Sigmoid colon (tissue), 3 donors: Measurements from ENCODE around the gene TPRA1.

Source experiments
- POLR2A ChIP-seq, 2 donors: fragments of 450-650 bp; IDR thresholded peaks; one replicate each; pipeline ENCODE4 v1.6.1; 2016; ENCODE audit warnings: antibody characterized with exemption in 2 of 2, mild to moderate bottlenecking in 2 of 2, moderate library complexity in 2 of 2
- TF ChIP-seq, protein P1 (sequence below), 4 experiments: fragments of 450-650 bp in 3 of 4; fragments of 200-600 bp in 1 of 4; IDR thresholded peaks; one replicate each; pipeline ENCODE4 v1.5.1; 2016 to 2019; ENCODE audit warnings: antibody characterized with exemption in 4 of 4, mild to moderate bottlenecking in 3 of 4, moderate library complexity in 2 of 4

DNA sequence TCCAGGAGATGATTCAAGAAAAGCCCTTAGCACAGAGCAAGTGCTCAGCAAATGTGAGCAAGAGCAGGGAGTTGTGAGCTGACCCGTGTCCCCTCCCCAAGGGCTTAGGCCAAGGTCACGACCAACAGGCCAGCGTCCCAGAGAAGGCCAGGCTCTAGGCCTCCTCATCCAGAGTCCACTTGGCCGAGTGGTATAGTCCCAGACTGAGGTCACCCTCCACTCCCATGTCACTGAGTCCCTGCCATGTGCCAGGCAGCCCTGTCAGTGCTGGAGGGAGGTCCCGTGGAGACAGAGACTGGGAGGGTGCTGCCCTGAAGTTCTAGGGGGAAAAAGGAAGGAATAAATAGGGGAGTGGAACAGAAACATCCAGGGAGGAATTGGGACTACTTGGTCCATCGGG is 44.0 kb downstream of the TPRA1 start:
- TF ChIP-seq, protein P1, sequence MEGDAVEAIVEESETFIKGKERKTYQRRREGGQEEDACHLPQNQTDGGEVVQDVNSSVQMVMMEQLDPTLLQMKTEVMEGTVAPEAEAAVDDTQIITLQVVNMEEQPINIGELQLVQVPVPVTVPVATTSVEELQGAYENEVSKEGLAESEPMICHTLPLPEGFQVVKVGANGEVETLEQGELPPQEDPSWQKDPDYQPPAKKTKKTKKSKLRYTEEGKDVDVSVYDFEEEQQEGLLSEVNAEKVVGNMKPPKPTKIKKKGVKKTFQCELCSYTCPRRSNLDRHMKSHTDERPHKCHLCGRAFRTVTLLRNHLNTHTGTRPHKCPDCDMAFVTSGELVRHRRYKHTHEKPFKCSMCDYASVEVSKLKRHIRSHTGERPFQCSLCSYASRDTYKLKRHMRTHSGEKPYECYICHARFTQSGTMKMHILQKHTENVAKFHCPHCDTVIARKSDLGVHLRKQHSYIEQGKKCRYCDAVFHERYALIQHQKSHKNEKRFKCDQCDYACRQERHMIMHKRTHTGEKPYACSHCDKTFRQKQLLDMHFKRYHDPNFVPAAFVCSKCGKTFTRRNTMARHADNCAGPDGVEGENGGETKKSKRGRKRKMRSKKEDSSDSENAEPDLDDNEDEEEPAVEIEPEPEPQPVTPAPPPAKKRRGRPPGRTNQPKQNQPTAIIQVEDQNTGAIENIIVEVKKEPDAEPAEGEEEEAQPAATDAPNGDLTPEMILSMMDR (IDR thresholded peaks at IDR 0.05), result no peak
- TF ChIP-seq POLR2A (IDR thresholded peaks at IDR 0.05), result no peak
